Measurements from ENCODE around the gene TTC17. TPM values are rescaled to one million over a fixed set of nuclear protein-coding genes. Genes with fewer than 3 reads are reported as not detected.
A peak's percentile ranks its signal among the peaks of the same experiment; 100 is the strongest.

Gene TTC17
- total and polyA plus RNA-seq, 2 of the 4 experiments (the other 2 are of a cell fraction): 56.3 to 61.3 TPM

DNA sequence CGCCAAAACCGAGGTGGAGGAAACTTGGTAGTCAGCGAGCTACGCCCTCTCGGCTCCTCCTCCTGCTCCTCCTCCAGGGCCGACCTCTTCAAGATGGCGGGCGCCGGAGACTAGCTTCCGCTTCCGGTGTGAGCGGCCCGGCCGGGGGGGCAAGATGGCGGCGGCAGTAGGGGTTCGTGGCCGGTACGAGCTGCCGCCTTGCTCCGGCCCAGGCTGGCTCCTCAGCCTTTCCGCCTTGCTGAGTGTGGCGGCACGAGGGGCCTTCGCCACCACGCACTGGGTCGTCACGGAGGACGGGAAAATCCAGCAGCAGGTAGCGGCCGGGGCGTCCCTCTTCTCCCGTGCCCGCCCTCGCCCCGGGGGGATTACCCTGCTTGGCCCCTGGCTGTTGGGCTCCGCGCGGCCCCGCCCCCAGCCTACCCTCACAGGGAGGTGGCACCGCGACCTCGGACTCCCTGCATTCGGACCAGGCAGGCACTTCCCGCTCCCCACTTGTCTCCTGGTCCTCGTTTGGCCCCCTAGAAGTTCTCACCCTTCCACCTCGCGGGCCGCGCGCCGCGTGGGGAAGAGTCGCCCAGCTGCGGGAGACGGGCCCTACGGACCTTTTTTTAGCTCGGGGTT is at the start of gene TTC17 (continued):
- TF ChIP-seq RAD21 (IDR thresholded peaks at IDR 0.05; ENCODE audit: low read length) (0 out of 2 replicates have a peak, but pooled peaks have one; percentile 2), MAFK (IDR thresholded peaks at IDR 0.05; ENCODE audit: low read depth, low read length) (no peak)

- Histone ChIP-seq H3K14ac (replicated peaks; ENCODE audit: low read depth, low read length) (no peak within 1 kb of the TSS; the same call in 1 of the 2 replicates), H3K79me1 (ENCODE audit: low read depth in 1 of 2, low read length in 2 of 2) (peaks cover 0 to 22% of the 10 kb centered on the region in 2 experiments; a peak in 3 of 4 replicates), H3K4me1 (ENCODE audit: control insufficient read depth, insufficient read depth, low read length) (peaks cover 5% of the 10 kb centered on the region), H2AFZ (replicated peaks; ENCODE audit: low read length, poor library complexity) (peak within 1 kb of the TSS; percentile 94), H2BK15ac (ENCODE audit: low read depth, low read length) (no peak within 1 kb of the TSS), H3K9ac (ENCODE audit: low read depth, low read length) (peak within 1 kb of the TSS; percentile 80), H3K4me2 (ENCODE audit: low read depth, low read length) (peak within 1 kb of the TSS; percentile 97), H4K91ac (ENCODE audit: insufficient read depth, low read depth, low read length) (no peak within 1 kb of the TSS; the same call in 1 of the 2 replicates), H4K20me1 (ENCODE audit: insufficient read depth, low read length) (peaks cover 45% of the 10 kb centered on the region), H2BK120ac (ENCODE audit: low read depth, low read length) (no peak within 1 kb of the TSS), H2AK9ac (replicated peaks; ENCODE audit: low read depth, low read length, poor library complexity) (peak within 1 kb of the TSS; percentile 84), H3K9me1 (ENCODE audit: insufficient read depth, low read length) (peaks cover 2% of the 10 kb centered on the region; the same call in 1 of the 2 replicates), H3K23ac (ENCODE audit: low read depth, low read length) (0 out of 2 replicates have a peak within 1 kb of the TSS, but pooled peaks have one; percentile 8), H4K5ac (ENCODE audit: low read depth, low read length) (peak within 1 kb of the TSS; percentile 34), H3K4me3 (ENCODE audit: insufficient read depth, low read depth, low read length) (peak within 1 kb of the TSS; percentile 86), H3K27ac (ENCODE audit: insufficient read depth, low read length) (peak within 1 kb of the TSS; percentile 55), H3K9me3 (ENCODE audit: control insufficient read depth, insufficient read depth, low read length) (no peaks in the 10 kb centered on the region), H3K56ac (ENCODE audit: extremely low read depth, insufficient read depth, low read length) (peak within 1 kb of the TSS; percentile 80), H4K8ac (ENCODE audit: low read depth in 2 of 2, low read length in 2 of 2) (peak within 1 kb of the TSS in 1 of 2 experiments; percentile 81; a peak in 3 of 4 replicates), H3K27me3 (ENCODE audit: control insufficient read depth, insufficient read depth, low read length) (no peaks in the 10 kb centered on the region), H2BK20ac (ENCODE audit: low read depth, low read length) (no peak within 1 kb of the TSS), H2BK5ac (ENCODE audit: low read depth, low read length, poor library complexity, severe bottlenecking) (peak within 1 kb of the TSS; percentile 30), H3K36me3 (ENCODE audit: control insufficient read depth, insufficient read depth, low read length) (no peaks in the 10 kb centered on the region), H3K4ac (ENCODE audit: low read depth, low read length) (no peak within 1 kb of the TSS), H3K18ac (ENCODE audit: low read depth, low read length) (no peak within 1 kb of the TSS), H2AK5ac (ENCODE audit: low read depth, low read length) (no peak within 1 kb of the TSS)
- dilution Hi-C loops (cut with HindIII; ENCODE audit: low sequenced_read_pairs, unreplicated experiment): no loop called here
- TF ChIP-seq BHLHE40 (IDR thresholded peaks at IDR 0.05; ENCODE audit: low read depth, low read length) (peak; percentile 11; the same call in 1 of the 2 replicates), MXI1 (IDR thresholded peaks at IDR 0.05; ENCODE audit: borderline replicate concordance, low read depth, low read length) (0 out of 2 replicates have a peak, but pooled peaks have one; percentile 41), SMC3 (IDR thresholded peaks at IDR 0.05; ENCODE audit: low read depth, low read length) (peak; percentile 19; the same call in 1 of the 2 replicates), CEBPB (IDR thresholded peaks at IDR 0.05; ENCODE audit: low read depth, low read length) (no peak), USF2 (IDR thresholded peaks at IDR 0.05; ENCODE audit: low read depth, low read length) (no peak), POLR2A (IDR thresholded peaks at IDR 0.05; ENCODE audit: low read depth, low read length) (peak; percentile 89), CTCF (conservative IDR thresholded peaks at IDR 0.05; ENCODE audit: low read depth, low read length) (peak; percentile 88), MAZ (IDR thresholded peaks at IDR 0.05; ENCODE audit: borderline replicate concordance, low read depth, low read length) (peak; percentile 93), MAFK (IDR thresholded peaks at IDR 0.05; ENCODE audit: low read depth, low read length) (no peak), RAD21 (IDR thresholded peaks at IDR 0.05; ENCODE audit: low read length) (peak; percentile 54), CHD1 (IDR thresholded peaks at IDR 0.05; ENCODE audit: low read depth, low read length) (0 out of 2 replicates have a peak, but pooled peaks have one; percentile 12)
- intact Hi-C loops (cut with micrococcal nuclease): no loop called here
- POLR2A ChIA-PET (ENCODE audit: unreplicated experiment): interaction anchor here (0.7 kb wide), 1 partner anchor 46 kb away, joined by 10 read pairs; no protein-coding TSS in a partner anchor
- CTCF ChIA-PET: interaction anchor here (0.5 to 1.3 kb wide), 7 partner anchors 9 to 249 kb away, joined by 3 to 7 read pairs (median 3); no protein-coding TSS in a partner anchor
- peak; percentile 100 for ATAC-seq (ENCODE audit: low read depth)
- DNase-seq: peak; percentile 92
- BruUV-seq (replicated peaks): no TSS peak
- 0% methylated on average over 17 of the region's 60 CpGs; no CpG with 5 or more reads in 1 of the 2 experiments for WGBS, 2 experiments (ENCODE audit: extremely low coverage in 2 of 2, insufficient read length in 1 of 2)
- in situ Hi-C loops (cut with MboI; ENCODE audit: low sequenced_read_pairs): no loop called here
Observed at GRCh38 chr11:43311791-43312607, 46.7 kb upstream of the TTC17 start, which contains the start of gene API5. Gene API5 (plus strand): TSS chr11:43311996. CDS start chr11:43312128, 132 bp downstream.
